ENCODE data around the gene TLR10.
"Not testable (repeated sequence)": the region's sequence is repeated elsewhere in the genome, so short reads cannot be mapped to it uniquely, and the experiment has no call there.

The TLR10 gene

GRCh38 chr4:38800366-38800765, 17.6 kb upstream of the TLR10 start:
- no peak for DNase-seq

GRCh38 chr4:38795087-38795486, 12.3 kb upstream of the TLR10 start:
- DNase-seq, result no peak

GRCh38 chr4:38794051-38794450, 11.3 kb upstream of the TLR10 start:
- DNase-seq, result no peak

- no peak for DNase-seq
These were observed 8.2 kb upstream of the TLR10 start for GRCh38 chr4:38791010-38791409.

GRCh38 chr4:38788317-38788716, 5.5 kb upstream of the TLR10 start:
- DNase-seq, result no peak

GRCh38 chr4:38787693-38788092, 4.9 kb upstream of the TLR10 start:
- no peak for DNase-seq

GRCh38 chr4:38785901-38786402, 3.2 kb upstream of the TLR10 start:
- DNase-seq, result no peak

- DNase-seq, result no peak
These were observed 2.4 kb upstream of the TLR10 start for GRCh38 chr4:38785041-38785790.

GRCh38 chr4:38784141-38784540, 1.4 kb upstream of the TLR10 start:
- DNase-seq, result no peak

- DNase-seq, result no peak
These were observed 295 bp upstream of the TLR10 start for GRCh38 chr4:38783109-38783460.

- no peak for DNase-seq
These were observed 932 bp downstream of the TLR10 start for GRCh38 chr4:38781854-38782261.

- no peak for DNase-seq
These were observed 1.8 kb downstream of the TLR10 start for GRCh38 chr4:38780833-38781484.

- DNase-seq, result no peak
These were observed 3.0 kb downstream of the TLR10 start for GRCh38 chr4:38779790-38780189.

- not testable (repeated sequence) for DNase-seq
These were observed 4.9 kb downstream of the TLR10 start for GRCh38 chr4:38777925-38778324.

- DNase-seq, result no peak
These were observed 7.5 kb downstream of the TLR10 start for GRCh38 chr4:38775326-38775725.

GRCh38 chr4:38774181-38774955, 8.4 kb downstream of the TLR10 start:
- no peak for DNase-seq

- not testable (repeated sequence) for DNase-seq
These were observed 12.5 kb downstream of the TLR10 start for GRCh38 chr4:38770281-38770680.

GRCh38 chr4:38769857-38770256, 12.9 kb downstream of the TLR10 start:
- no peak for DNase-seq

GRCh38 chr4:38769441-38769840, 13.3 kb downstream of the TLR10 start:
- DNase-seq, result no peak

- no peak for DNase-seq
These were observed 13.8 kb downstream of the TLR10 start for GRCh38 chr4:38768968-38769394.

- DNase-seq, result not testable (repeated sequence)
These were observed 15.8 kb downstream of the TLR10 start for GRCh38 chr4:38766940-38767339.

- DNase-seq, result no peak
These were observed 17.4 kb downstream of the TLR10 start for GRCh38 chr4:38765382-38765781.

GRCh38 chr4:38764277-38764676, 18.5 kb downstream of the TLR10 start:
- DNase-seq, result no peak

GRCh38 chr4:38762560-38762959, 20.2 kb downstream of the TLR10 start:
- DNase-seq, result no peak

Measured in cerebellar nuclear complex (tissue), 1 donor.